Activated CD8-positive, alpha-beta memory T cell treated with anti-CD3 and anti-CD28 coated beads, Interleukin-2, amount 10 ng/mL, durations not matched to agents 7 days and 5 days (primary cell): ENCODE results near the gene LLGL2. TPM values are rescaled to one million over a fixed set of nuclear protein-coding genes. Genes with fewer than 3 reads are reported as not detected.
A peak's percentile ranks its signal among the peaks of the same experiment; 100 is the strongest.

ENCODE experiments used
- ATAC-seq: fragments of 150-1000 bp; cut with Tn5 transposase; one replicate; pipeline ENCODE4 v1.10.0; 2021; ENCODE audit warnings: moderate library complexity
- CTCF ChIA-PET: fragments of 350-600 bp; sonication (Branson Sonifier 250); formaldehyde crosslinking; loops from one replicate; lab custom pipeline; 2021; ENCODE audit warnings: antibody characterized with exemption; lab: Charles Lee
- DNase-seq: peaks from one replicate; pipeline ENCODE4 v3.0.0-alpha.2; 2020
- H3K27ac Mint-ChIP-seq: one replicate; pipeline ENCODE4 v1.8.0; 2021; ENCODE audit warnings: mild to moderate bottlenecking, mixed read lengths
- H3K27me3 Mint-ChIP-seq: one replicate; pipeline ENCODE4 v1.8.0; 2021; ENCODE audit warnings: mixed read lengths
- H3K36me3 Mint-ChIP-seq: one replicate; pipeline ENCODE4 v1.8.0; 2021; ENCODE audit warnings: mild to moderate bottlenecking, mixed read lengths
- H3K4me1 Mint-ChIP-seq: one replicate; pipeline ENCODE4 v1.8.0; 2021; ENCODE audit warnings: mixed read lengths
- H3K4me3 Mint-ChIP-seq: one replicate; pipeline ENCODE4 v1.8.0; 2021; ENCODE audit warnings: mild to moderate bottlenecking, moderate library complexity, mixed read lengths
- H3K9me3 Mint-ChIP-seq: one replicate; pipeline ENCODE4 v1.8.0; 2022; ENCODE audit warnings: low read depth, mixed read lengths
- total RNA-seq, 2 experiments: library from RNA; stranded (reverse); gene quantifications; one replicate each; pipeline ENCODE4 v1.2.3, GENCODE V29; 2021

Gene LLGL2
- total RNA-seq, 2 experiments from 2014 or later: 15.7 to 30.5 TPM

GRCh38 chr17:75487351-75488070 is 38.0 kb upstream of the LLGL2 start:
- ATAC-seq (peak; percentile 90), DNase-seq (peak; percentile 84)
- CTCF ChIA-PET: interaction anchor here (1.1 to 2.2 kb wide), 8 partner anchors 25 to 262 kb away, joined by 3 to 10 read pairs (median 6); partner anchors contain the start of genes TMEM94 and TSEN54
- H3K4me3 Mint-ChIP-seq: peak overlapping the region; percentile 50
- peak overlapping the region; percentile 95 for H3K27ac Mint-ChIP-seq
- H3K4me1 Mint-ChIP-seq: peaks cover 23% of the 10 kb centered on the region
- H3K27me3 Mint-ChIP-seq: no peaks in the 10 kb centered on the region
- H3K9me3 Mint-ChIP-seq: no peaks in the 10 kb centered on the region
- peaks cover 3% of the 10 kb centered on the region for H3K36me3 Mint-ChIP-seq

- peaks cover 23% of the 10 kb centered on the region for H3K4me1 Mint-ChIP-seq
- H3K27me3 Mint-ChIP-seq: no peaks in the 10 kb centered on the region
- CTCF ChIA-PET: interaction anchor here (0.7 kb wide), 1 partner anchor 66 kb away, joined by 4 read pairs; no protein-coding TSS in a partner anchor
- DNase-seq: no peak
- H3K9me3 Mint-ChIP-seq: no peaks in the 10 kb centered on the region
- ATAC-seq: no peak
- peak overlapping the region; percentile 95 for H3K27ac Mint-ChIP-seq
- H3K36me3 Mint-ChIP-seq: peaks cover 3% of the 10 kb centered on the region
- no peak overlapping the region for H3K4me3 Mint-ChIP-seq
Measured at GRCh38 chr17:75488693-75489510, 36.6 kb upstream of the LLGL2 start.

- Mint-ChIP-seq H3K27me3 (no peaks in the 10 kb centered on the region), H3K4me1 (peaks cover 23% of the 10 kb centered on the region), H3K4me3 (no peak overlapping the region), H3K36me3 (peaks cover 3% of the 10 kb centered on the region), H3K27ac (no peak overlapping the region), H3K9me3 (no peaks in the 10 kb centered on the region)
- no peak for DNase-seq
- ATAC-seq: no peak
- CTCF ChIA-PET: interaction anchor here (1.0 kb wide), 1 partner anchor 143 kb away, joined by 3 read pairs; the partner anchor contains the start of gene SMIM5
Measured at GRCh38 chr17:75489511-75489955, 36.0 kb upstream of the LLGL2 start.

GRCh38 chr17:75490173-75490743 is 35.2 kb upstream of the LLGL2 start:
- ATAC-seq (no peak), DNase-seq (no peak)
- no peak overlapping the region for H3K27ac Mint-ChIP-seq
- H3K9me3 Mint-ChIP-seq: no peaks in the 10 kb centered on the region
- H3K4me1 Mint-ChIP-seq: peaks cover 23% of the 10 kb centered on the region
- no peak overlapping the region for H3K4me3 Mint-ChIP-seq
- peaks cover 3% of the 10 kb centered on the region for H3K36me3 Mint-ChIP-seq
- H3K27me3 Mint-ChIP-seq: no peaks in the 10 kb centered on the region
- CTCF ChIA-PET: interaction anchor here (1.0 kb wide), 1 partner anchor 143 kb away, joined by 3 read pairs; the partner anchor contains the start of gene SMIM5

GRCh38 chr17:75490953-75491649 is 34.4 kb upstream of the LLGL2 start:
- ATAC-seq: no peak
- Mint-ChIP-seq H3K9me3 (no peaks in the 10 kb centered on the region), H3K36me3 (peaks cover 3% of the 10 kb centered on the region), H3K27me3 (no peaks in the 10 kb centered on the region), H3K4me1 (peaks cover 23% of the 10 kb centered on the region), H3K4me3 (no peak overlapping the region), H3K27ac (peak overlapping the region; percentile 28)
- CTCF ChIA-PET: no interaction called here
- no peak for DNase-seq

- DNase-seq: no peak
- CTCF ChIA-PET: interaction anchor here (1.7 kb wide), 1 partner anchor 63 kb away, joined by 3 read pairs; no protein-coding TSS in a partner anchor
- Mint-ChIP-seq H3K4me3 (no peak overlapping the region), H3K4me1 (peaks cover 18% of the 10 kb centered on the region), H3K9me3 (no peaks in the 10 kb centered on the region), H3K27ac (no peak overlapping the region), H3K36me3 (peaks cover 3% of the 10 kb centered on the region), H3K27me3 (no peaks in the 10 kb centered on the region)
- no peak for ATAC-seq
Measured at GRCh38 chr17:75491680-75492079, 33.8 kb upstream of the LLGL2 start.

- Mint-ChIP-seq H3K4me1 (peaks cover 9% of the 10 kb centered on the region), H3K36me3 (peaks cover 1% of the 10 kb centered on the region), H3K9me3 (no peaks in the 10 kb centered on the region), H3K27me3 (no peaks in the 10 kb centered on the region), H3K27ac (no peak overlapping the region), H3K4me3 (no peak overlapping the region)
- DNase-seq: no peak
- CTCF ChIA-PET: interaction anchor here (1.7 kb wide), 1 partner anchor 64 kb away, joined by 3 read pairs; no protein-coding TSS in a partner anchor
- no peak for ATAC-seq
Measured at GRCh38 chr17:75492555-75493168, 32.8 kb upstream of the LLGL2 start.

- ATAC-seq: no peak
- no peaks in the 10 kb centered on the region for H3K9me3 Mint-ChIP-seq
- peaks cover 1% of the 10 kb centered on the region for H3K36me3 Mint-ChIP-seq
- CTCF ChIA-PET: no interaction called here
- no peaks in the 10 kb centered on the region for H3K27me3 Mint-ChIP-seq
- peaks cover 4% of the 10 kb centered on the region for H3K4me1 Mint-ChIP-seq
- no peak for DNase-seq
- H3K4me3 Mint-ChIP-seq: no peak overlapping the region
- no peak overlapping the region for H3K27ac Mint-ChIP-seq
Measured at GRCh38 chr17:75493476-75494129, 31.9 kb upstream of the LLGL2 start.

- H3K9me3 Mint-ChIP-seq: no peaks in the 10 kb centered on the region
- CTCF ChIA-PET: interaction anchor here (0.6 kb wide), 1 partner anchor 23 kb away, joined by 3 read pairs; no protein-coding TSS in a partner anchor
- H3K27ac Mint-ChIP-seq: no peak overlapping the region
- no peak overlapping the region for H3K4me3 Mint-ChIP-seq
- ATAC-seq: no peak
- H3K36me3 Mint-ChIP-seq: peaks cover 1% of the 10 kb centered on the region
- no peaks in the 10 kb centered on the region for H3K27me3 Mint-ChIP-seq
- no peak for DNase-seq
- peaks cover 3% of the 10 kb centered on the region for H3K4me1 Mint-ChIP-seq
Measured at GRCh38 chr17:75494326-75494877, 31.1 kb upstream of the LLGL2 start.

- DNase-seq (no peak), ATAC-seq (no peak)
- CTCF ChIA-PET: no interaction called here
- H3K27me3 Mint-ChIP-seq: no peaks in the 10 kb centered on the region
- peaks cover 1% of the 10 kb centered on the region for H3K36me3 Mint-ChIP-seq
- no peaks in the 10 kb centered on the region for H3K9me3 Mint-ChIP-seq
- no peak overlapping the region for H3K4me3 Mint-ChIP-seq
- H3K4me1 Mint-ChIP-seq: peaks cover 4% of the 10 kb centered on the region
- H3K27ac Mint-ChIP-seq: no peak overlapping the region
Measured at GRCh38 chr17:75496005-75496404, 29.5 kb upstream of the LLGL2 start.

GRCh38 chr17:75498039-75498725 is 27.3 kb upstream of the LLGL2 start:
- Mint-ChIP-seq H3K9me3 (no peaks in the 10 kb centered on the region), H3K4me1 (peaks cover 5% of the 10 kb centered on the region), H3K27me3 (no peaks in the 10 kb centered on the region), H3K27ac (peak overlapping the region; percentile 46), H3K36me3 (peaks cover 1% of the 10 kb centered on the region), H3K4me3 (no peak overlapping the region)
- no peak for ATAC-seq
- no peak for DNase-seq
- CTCF ChIA-PET: no interaction called here
